PFSK-1 (cell line): Measurements from ENCODE around the gene MYO1C.

ENCODE experiments used
- POLR2AphosphoS5 ChIP-seq: IDR thresholded peaks from 2 replicates; pipeline ENCODE4 v1.6.1; 2012; ENCODE audit warnings: low read depth, mild to moderate bottlenecking, control low read depth, low read length, moderate library complexity
- REST ChIP-seq, 2 experiments: IDR thresholded peaks; 2 replicates each; pipeline versions ENCODE4 v1.6.1 to v1.8.0; 2011 to 2012; ENCODE audit warnings: low read depth in 2 of 2, low read length in 2 of 2, control low read depth in 1 of 2, inconsistent platforms in 1 of 2, mild to moderate bottlenecking in 1 of 2, moderate library complexity in 1 of 2; ENCODE audit not compliant: insufficient read depth in 1 of 2

DNA sequence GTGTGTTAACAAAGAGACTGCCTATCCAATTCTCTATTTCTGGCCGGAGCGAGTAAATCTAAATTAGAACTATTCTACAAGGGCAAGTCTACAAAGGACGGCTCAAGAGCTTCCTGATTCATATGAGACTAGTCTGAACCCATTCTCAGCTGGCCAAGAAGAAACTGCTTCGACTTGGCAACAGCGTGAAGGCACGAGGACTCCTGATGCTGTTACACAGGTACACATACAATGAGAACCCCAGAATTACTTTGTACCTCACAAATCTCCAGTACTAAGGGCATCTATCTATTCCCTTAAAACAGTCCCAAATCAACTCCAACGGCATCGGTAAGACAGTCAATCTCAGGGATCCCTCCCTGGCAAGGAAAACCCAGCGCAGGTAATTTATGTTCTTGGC is 37.9 kb downstream of the MYO1C start:
- TF ChIP-seq POLR2AphosphoS5 (no peak), REST (IDR thresholded peaks at IDR 0.05; ENCODE audit: insufficient read depth in 1 of 2, low read depth in 2 of 2, low read length in 2 of 2) (no peak)
